GM12878 (cell line): ENCODE data around the gene SEMA4A. TPM values are rescaled to one million over a fixed set of nuclear protein-coding genes. Genes with fewer than 3 reads are reported as not detected.
A peak's percentile ranks its signal among the peaks of the same experiment; 100 is the strongest.

Experiments
- ATAC-seq: fragments of 200-7000 bp; cut with Tn5 transposase; 3 replicates; pipeline ENCODE4 v1.9.1; 2020; ENCODE audit warnings: mild to moderate bottlenecking, moderate library complexity
- BruUV-seq: library from RNA; stranded (reverse); fragments of 400-500 nt; replicated peaks from 2 replicates; lab custom pipeline; 2021; lab: Mats Ljungman, UMichigan
- CTCF ChIA-PET: fragments of 300-600 bp; sonication (Branson Sonifier 250); formaldehyde crosslinking; extraction: SDS; loops from one replicate; lab custom pipeline; 2021; ENCODE audit warnings: inconsistent platforms; lab: Yijun Ruan, JAX
- POLR2A ChIA-PET: fragments of 350-600 bp; formaldehyde crosslinking; extraction: SDS; loops from one replicate; lab custom pipeline; 2021; ENCODE audit warnings: inconsistent platforms; lab: Charles Lee
- RAD21 ChIA-PET: fragments of 300-600 bp; sonication (Branson Sonifier 250); formaldehyde crosslinking; loops from one replicate; lab custom pipeline; 2023; ENCODE audit warnings: antibody characterized with exemption; ENCODE audit not compliant: unreplicated experiment; lab: Charles Lee
- SMC1A ChIA-PET: fragments of 300-600 bp; sonication (Branson Sonifier 250); formaldehyde crosslinking; loops from one replicate; lab custom pipeline; 2023; ENCODE audit not compliant: unreplicated experiment, uncharacterized antibody; lab: Charles Lee
- DNase-seq: peaks from one replicate; pipeline ENCODE4 v3.0.0-alpha.2; 2011; ENCODE audit warnings: low read depth, low spot score
- FAIRE-seq: peaks from 3 replicates; lab custom pipeline; 2011; peaks lifted over from hg19 to GRCh38; lab: Jason Lieb, UNC
- H2AFZ ChIP-seq: 2 replicates; pipeline ENCODE4 v1.6.0; 2011; ENCODE audit warnings: low read depth, low read length, control low read depth; ENCODE audit not compliant: control insufficient read depth
- H3K27ac ChIP-seq: 2 replicates; pipeline ENCODE4 v1.5.1; 2011; ENCODE audit warnings: control low read depth; ENCODE audit not compliant: control insufficient read depth, insufficient read depth
- H3K27me3 ChIP-seq, 2 experiments: replicated peaks in 1 of 2; 2 replicates each; pipeline versions ENCODE4 v1.6.0 to v1.6.1; 2011; ENCODE audit warnings: low read length in 1 of 2; ENCODE audit not compliant: control insufficient read depth in 2 of 2, insufficient read depth in 2 of 2
- H3K36me3 ChIP-seq, 2 experiments: 2 replicates each; pipeline ENCODE4 v1.5.1; 2011; ENCODE audit warnings: low read length in 1 of 2; ENCODE audit not compliant: control insufficient read depth in 2 of 2, insufficient read depth in 2 of 2
- H3K4me1 ChIP-seq: 2 replicates; pipeline ENCODE4 v1.6.1; 2011; ENCODE audit warnings: mild to moderate bottlenecking, low read length, moderate library complexity, mixed read lengths; ENCODE audit not compliant: control insufficient read depth, insufficient read depth
- H3K4me2 ChIP-seq: 2 replicates; pipeline ENCODE4 v1.6.0; 2011; ENCODE audit warnings: control low read depth; ENCODE audit not compliant: control insufficient read depth, insufficient read depth
- H3K4me3 ChIP-seq: fragments of 200-600 bp; sonication (generic); 2 replicates; pipeline ENCODE4 v1.5.1; 2016
- H3K79me2 ChIP-seq: 2 replicates; pipeline ENCODE4 v1.6.0; 2011; ENCODE audit warnings: low read length; ENCODE audit not compliant: control insufficient read depth, insufficient read depth
- H3K9ac ChIP-seq: 2 replicates; pipeline ENCODE4 v1.8.0; 2011; ENCODE audit warnings: low read length, control low read depth, mixed read lengths; ENCODE audit not compliant: control insufficient read depth, insufficient read depth
- H3K9me3 ChIP-seq: replicated peaks from 3 replicates; pipeline ENCODE4 v1.5.1; 2011; ENCODE audit warnings: mild to moderate bottlenecking, low read length; ENCODE audit not compliant: control insufficient read depth, insufficient read depth
- H4K20me1 ChIP-seq: 2 replicates; pipeline ENCODE4 v1.6.0; 2011; ENCODE audit not compliant: control insufficient read depth, insufficient read depth
- BCL3 ChIP-seq: IDR thresholded peaks from 2 replicates; pipeline ENCODE4 v1.6.1; 2011; ENCODE audit warnings: borderline replicate concordance, low read depth, mild to moderate bottlenecking, moderate library complexity, low read length; ENCODE audit not compliant: insufficient read depth, poor library complexity, severe bottlenecking
- CHD2 ChIP-seq: IDR thresholded peaks from 2 replicates; pipeline ENCODE4 v1.6.1; 2011; ENCODE audit warnings: low read depth, low read length, improper control_type of control experiment, borderline replicate concordance
- HDAC6 ChIP-seq: fragments of 200-600 bp; sonication (generic); IDR thresholded peaks from one replicate; pipeline ENCODE4 v1.8.0; 2017; ENCODE audit warnings: antibody characterized with exemption; ENCODE audit not compliant: unreplicated experiment
- WGBS: methylation state at CpG from one replicate; pipeline ENCODE4 v1.1.6; 2016; ENCODE audit warnings: low lambda C conversion rate; ENCODE audit not compliant: insufficient replicate concordance, insufficient coverage; ENCODE audit errors: missing lambda C conversion rate; 5-methylcytosine and 5-hydroxymethylcytosine counted together
- in situ Hi-C: fragments of 300-500 bp; cut with MboI; formaldehyde crosslinking; loops from 9 replicates; pipeline ENCODE4 v1.14.3; 2018; ENCODE audit warnings: mixed read lengths
- intact Hi-C: fragments of 100-400 bp; cut with micrococcal nuclease; formaldehyde crosslinking; loops from one replicate; pipeline ENCODE4 v1.14.2; 2022; ENCODE audit not compliant: unreplicated experiment
- polyA plus RNA-seq, 11 experiments: library from polyadenylated mRNA; depleted of rRNA in 4 of 11; unstranded in 6 of 11; stranded (reverse) in 5 of 11; fragments of >200 nt; fragmentation: Nextera tagmentation in 4 of 11; fragmentation: Illumina TruSeq in 1 of 11; extraction: Ambion mirVana in 4 of 11; extraction: Trizol in 1 of 11; gene quantifications; 1 replicate in 1 of 11; 2 replicates in 10 of 11; pipeline versions ENCODE4 v1.2.1 to v1.2.3, GENCODE V29; 2011 to 2016; ENCODE audit warnings: inconsistent platforms in 2 of 11, missing spikeins in 2 of 11, low read depth in 1 of 11
- total RNA-seq, 4 experiments: library from RNA; depleted of rRNA in 3 of 4; stranded (reverse); fragments of >200 nt in 3 of 4; fragmentation: Illumina TruSeq in 1 of 4; extraction: Trizol in 1 of 4; gene quantifications; 2 replicates each; pipeline versions ENCODE4 v1.2.1 to v1.2.3, GENCODE V29; 2013 to 2021

SEMA4A gene
- total and polyA plus RNA-seq, 10 of the 15 experiments (the other 5 are each of a cell fraction or from before 2014, with no cell fraction given), result 2.6 to 64.2 (median 32.8) TPM

- POLR2A ChIA-PET, result interaction anchor here (0.5 to 11.8 kb wide), 6 partner anchors 15 to 79 kb away, joined by 3 to 158 read pairs (median 5); partner anchors contain the start of genes PMF1 and SEMA4A
- Histone ChIP-seq H3K9me3 (no peaks in the 10 kb centered on the region), H4K20me1 (no peaks in the 10 kb centered on the region), H3K4me2 (peak overlapping the region; percentile 60), H3K4me1 (peaks cover 11% of the 10 kb centered on the region), H3K36me3 (peaks cover 6% of the 10 kb centered on the region in 2 experiments; a peak in 3 of 4 replicates), H3K27me3 (no peaks in the 10 kb centered on the region), H3K79me2 (peaks cover 73% of the 10 kb centered on the region), H3K4me3 (peak overlapping the region; percentile 46; the same call in 1 of the 2 replicates), H3K9ac (no peak overlapping the region), H3K27ac (peak overlapping the region; percentile 15; the same call in 1 of the 2 replicates), H2AFZ (no peak overlapping the region)
- intact Hi-C loops, result no loop called here
- WGBS, result 50% methylated on average over 2 of the region's 2 CpGs
- no peak for FAIRE-seq
- TF ChIP-seq HDAC6 (no peak), CHD2 (no peak), BCL3 (no peak)
- in situ Hi-C loops, result no loop called here
- CTCF ChIA-PET, result interaction anchor here (0.6 to 7.2 kb wide), 7 partner anchors 17 to 123 kb away, joined by 3 to 76 read pairs (median 5); partner anchors contain the start of gene PMF1
- ATAC-seq, result no peak
- RAD21 ChIA-PET, result interaction anchor here (0.9 to 7.4 kb wide), 5 partner anchors 15 to 123 kb away, joined by 3 to 139 read pairs (median 44); partner anchors contain the start of genes PMF1 and SEMA4A
- DNase-seq, result no peak
- BruUV-seq, result no TSS peak
- SMC1A ChIA-PET, result interaction anchor here (0.9 to 6.5 kb wide), 8 partner anchors 15 to 49 kb away, joined by 3 to 50 read pairs (median 18); partner anchors contain the start of genes PMF1 and SEMA4A
These were observed 43.1 kb downstream of the SEMA4A start for GRCh38 chr1:156196445-156196844.
